Esophagus squamous epithelium (tissue), 5 donors: ENCODE data around the gene GALNT15. TPM values are rescaled to one million over a fixed set of nuclear protein-coding genes. Genes with fewer than 3 reads are reported as not detected.

Source experiments
- DNase-seq: peaks from one replicate; lab custom pipeline; 2025; lab: John Stamatoyannopoulos, UW
- H3K27ac ChIP-seq, 4 donors: fragments of 200-600 bp; sonication (generic); one replicate each; pipeline ENCODE4 v1.5.1; 2016 to 2019; ENCODE audit warnings: mild to moderate bottlenecking in 1 of 4
- H3K27me3 ChIP-seq, 4 donors: fragments of 200-600 bp; sonication (generic); 1 replicate in 3 of 4; 2 replicates in 1 of 4; pipeline versions ENCODE4 v1.5.1 to v1.6.0; 2017 to 2021; ENCODE audit warnings: antibody characterized with exemption in 1 of 4
- H3K36me3 ChIP-seq, 3 donors: fragments of 200-600 bp; sonication (generic); one replicate each; pipeline ENCODE4 v1.5.1; 2016 to 2019
- H3K4me1 ChIP-seq, 3 donors: fragments of 200-600 bp; sonication (generic); one replicate each; pipeline ENCODE4 v1.5.1; 2017 to 2019
- H3K4me3 ChIP-seq, 4 donors: fragments of 200-600 bp; sonication (generic); 1 replicate in 3 of 4; 2 replicates in 1 of 4; pipeline ENCODE4 v1.5.1; 2016 to 2019; ENCODE audit warnings: mild to moderate bottlenecking in 2 of 4, moderate library complexity in 1 of 4
- H3K9me3 ChIP-seq, 3 donors: fragments of 200-600 bp; sonication (generic); one replicate each; pipeline ENCODE4 v1.5.1; 2016 to 2019
- POLR2A ChIP-seq, 4 donors: fragments of 450-650 bp; IDR thresholded peaks; one replicate each; pipeline ENCODE4 v1.6.1; 2017; ENCODE audit warnings: antibody characterized with exemption in 4 of 4, mild to moderate bottlenecking in 4 of 4, moderate library complexity in 3 of 4
- WGBS, 2 donors: methylation state at CpG; one replicate each; pipeline ENCODE4 v1.1.5; 2018; 5-methylcytosine and 5-hydroxymethylcytosine counted together
- intact Hi-C: fragments of 100-400 bp; cut with DNase I; formaldehyde crosslinking; loops from one replicate; pipeline ENCODE4 v1.15.0; 2022
- total RNA-seq, 4 donors: library from RNA; depleted of rRNA; stranded (reverse); fragments of >200 nt; gene quantifications; one replicate each; pipeline ENCODE4 v1.1.0, GENCODE V29; 2016
- TF ChIP-seq, protein P1 (sequence below), 6 experiments: fragments of 450-650 bp in 4 of 6; fragments of 200-600 bp in 2 of 6; sonication (generic) in 2 of 6; IDR thresholded peaks; one replicate each; pipeline ENCODE4 v1.5.1; 2016 to 2019; ENCODE audit warnings: antibody characterized with exemption in 6 of 6, mild to moderate bottlenecking in 4 of 6, moderate library complexity in 4 of 6
- donor health status: DM: yes; HTN: yes; CAD: no.

GALNT15 gene
- total RNA-seq, 4 donors from 2014 or later: 4.6 to 117 (median 35.6) TPM

DNA sequence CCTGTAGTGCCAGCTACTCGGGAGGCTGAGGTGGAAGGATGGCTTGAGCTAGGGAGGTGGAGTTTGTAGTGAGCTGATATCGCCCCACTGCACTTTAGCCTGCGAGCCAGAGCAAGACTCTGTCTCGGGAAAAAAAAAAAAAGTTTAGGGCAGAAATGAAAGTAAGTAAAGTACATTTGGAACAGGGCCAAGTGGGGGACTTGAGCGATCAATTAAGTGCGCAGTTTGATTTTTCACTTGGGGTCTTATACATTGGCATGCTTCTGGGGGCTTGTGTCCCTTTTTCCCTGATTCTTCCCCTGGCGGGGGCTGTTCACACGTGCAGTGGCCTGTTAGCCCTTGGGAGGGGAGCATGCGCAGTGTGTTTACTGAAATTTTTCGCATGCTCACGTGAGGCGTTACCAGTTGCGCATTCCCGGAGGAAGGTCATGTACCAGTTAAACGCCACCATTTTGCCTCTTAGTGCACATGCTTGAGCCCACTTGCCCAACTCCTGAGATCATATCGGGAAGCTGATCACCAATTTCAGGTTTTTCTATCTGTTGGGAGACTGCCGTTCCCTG is 42.0 kb downstream of the GALNT15 start:
- Histone ChIP-seq H3K27ac (no peak overlapping the region), H3K27me3 (peaks cover 0 to 39% (median 0%) of the 10 kb centered on the region in 4 donors), H3K4me3 (no peak overlapping the region), H3K36me3 (peaks cover 0 to 19% (median 0%) of the 10 kb centered on the region in 3 donors), H3K4me1 (no peaks in the 10 kb centered on the region), H3K9me3 (no peaks in the 10 kb centered on the region)
- TF ChIP-seq, protein P1, sequence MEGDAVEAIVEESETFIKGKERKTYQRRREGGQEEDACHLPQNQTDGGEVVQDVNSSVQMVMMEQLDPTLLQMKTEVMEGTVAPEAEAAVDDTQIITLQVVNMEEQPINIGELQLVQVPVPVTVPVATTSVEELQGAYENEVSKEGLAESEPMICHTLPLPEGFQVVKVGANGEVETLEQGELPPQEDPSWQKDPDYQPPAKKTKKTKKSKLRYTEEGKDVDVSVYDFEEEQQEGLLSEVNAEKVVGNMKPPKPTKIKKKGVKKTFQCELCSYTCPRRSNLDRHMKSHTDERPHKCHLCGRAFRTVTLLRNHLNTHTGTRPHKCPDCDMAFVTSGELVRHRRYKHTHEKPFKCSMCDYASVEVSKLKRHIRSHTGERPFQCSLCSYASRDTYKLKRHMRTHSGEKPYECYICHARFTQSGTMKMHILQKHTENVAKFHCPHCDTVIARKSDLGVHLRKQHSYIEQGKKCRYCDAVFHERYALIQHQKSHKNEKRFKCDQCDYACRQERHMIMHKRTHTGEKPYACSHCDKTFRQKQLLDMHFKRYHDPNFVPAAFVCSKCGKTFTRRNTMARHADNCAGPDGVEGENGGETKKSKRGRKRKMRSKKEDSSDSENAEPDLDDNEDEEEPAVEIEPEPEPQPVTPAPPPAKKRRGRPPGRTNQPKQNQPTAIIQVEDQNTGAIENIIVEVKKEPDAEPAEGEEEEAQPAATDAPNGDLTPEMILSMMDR (IDR thresholded peaks at IDR 0.05): no peak
- TF ChIP-seq POLR2A (IDR thresholded peaks at IDR 0.05): no peak
- 87 to 90% methylated on average over 17 of the region's 17 CpGs for WGBS, 2 donors
- intact Hi-C loops: no loop called here
- DNase-seq: no peak

DNA sequence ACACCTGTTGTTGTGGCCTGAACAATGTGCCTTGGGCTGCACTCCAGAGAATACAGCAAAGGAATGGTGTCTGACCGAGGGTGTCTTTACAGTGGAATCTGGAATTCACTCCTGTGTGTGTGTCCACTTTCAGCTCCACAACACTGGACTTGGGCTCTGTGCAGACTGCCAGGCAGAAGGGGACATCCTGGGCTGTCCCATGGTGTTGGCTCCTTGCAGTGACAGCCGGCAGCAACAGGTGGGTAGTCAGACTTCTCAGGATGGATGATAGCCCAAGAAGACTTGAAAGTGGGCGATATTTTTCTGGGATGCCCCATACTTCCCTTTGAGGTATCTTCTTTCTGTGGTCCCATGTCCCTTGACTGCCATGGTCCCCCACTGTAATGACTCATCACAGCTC is 45.3 kb downstream of the GALNT15 start:
- no peak overlapping the region for H3K27ac ChIP-seq
- intact Hi-C loops: no loop called here
- no peak for DNase-seq
- H3K9me3 ChIP-seq: no peaks in the 10 kb centered on the region
- WGBS, 2 donors: 100% methylated on average over 2 of the region's 3 CpGs; no CpG with 5 or more reads in 1 of the 2 donors
- peaks cover 0 to 25% (median 6%) of the 10 kb centered on the region in 3 donors for H3K36me3 ChIP-seq
- no peaks in the 10 kb centered on the region for H3K4me1 ChIP-seq
- H3K4me3 ChIP-seq: no peak overlapping the region
- TF ChIP-seq, protein P1 (IDR thresholded peaks at IDR 0.05): no peak
- no peak for TF ChIP-seq POLR2A (IDR thresholded peaks at IDR 0.05)
- H3K27me3 ChIP-seq: peaks cover 0 to 11% (median 0%) of the 10 kb centered on the region in 4 donors

DNA sequence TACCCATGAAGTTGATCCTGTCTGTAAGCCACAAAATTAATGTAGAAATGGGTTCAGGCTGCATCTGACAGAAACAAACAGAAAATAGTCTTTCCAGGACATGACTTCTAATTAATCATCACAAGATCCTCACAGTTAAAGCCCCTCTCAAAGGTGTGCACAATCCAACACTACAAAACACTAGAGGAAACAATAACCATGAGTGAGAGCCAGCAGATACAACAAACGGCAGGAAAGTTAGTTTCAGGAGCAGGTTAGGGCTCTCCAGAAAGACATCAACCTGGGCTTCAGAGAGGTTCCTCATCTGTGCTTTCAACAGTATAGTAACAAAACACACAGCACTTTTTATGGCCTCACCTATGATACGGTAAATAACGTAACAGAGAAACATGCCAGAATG is 47.5 kb downstream of the GALNT15 start:
- H3K27ac ChIP-seq: no peak overlapping the region
- TF ChIP-seq, protein P1 (IDR thresholded peaks at IDR 0.05): no peak
- no peak for TF ChIP-seq POLR2A (IDR thresholded peaks at IDR 0.05)
- WGBS, 2 donors: 69 to 98% methylated on average over 3 of the region's 3 CpGs
- no peaks in the 10 kb centered on the region for H3K9me3 ChIP-seq
- intact Hi-C loops: no loop called here
- no peak overlapping the region for H3K4me3 ChIP-seq
- H3K4me1 ChIP-seq: no peaks in the 10 kb centered on the region
- no peak for DNase-seq
- peaks cover 0 to 25% (median 6%) of the 10 kb centered on the region in 3 donors for H3K36me3 ChIP-seq
- peaks cover 0 to 7% (median 0%) of the 10 kb centered on the region in 4 donors for H3K27me3 ChIP-seq

DNA sequence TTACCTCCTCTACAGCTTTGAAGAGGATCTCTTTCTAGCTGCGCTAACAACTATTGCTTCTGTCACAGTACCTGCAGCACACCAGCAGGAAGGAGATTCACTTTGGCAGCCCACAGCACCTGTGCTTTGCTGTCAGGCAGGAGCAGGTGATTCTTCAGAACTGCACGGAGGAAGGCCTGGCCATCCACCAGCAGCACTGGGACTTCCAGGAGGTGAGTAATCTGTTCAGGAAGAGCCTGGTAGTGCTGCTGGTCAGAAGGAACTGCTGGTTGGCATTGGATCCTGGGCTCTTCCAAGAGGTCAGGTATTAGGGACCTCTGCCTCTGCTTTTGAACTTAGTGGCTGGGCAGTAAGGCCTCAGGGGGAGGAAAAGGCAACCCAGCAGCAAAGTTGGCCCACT is 48.1 kb downstream of the GALNT15 start:
- Histone ChIP-seq H3K4me1 (no peaks in the 10 kb centered on the region), H3K4me3 (no peak overlapping the region), H3K36me3 (peaks cover 0 to 25% (median 6%) of the 10 kb centered on the region in 3 donors), H3K27ac (no peak overlapping the region), H3K9me3 (no peaks in the 10 kb centered on the region), H3K27me3 (peaks cover 0 to 7% (median 0%) of the 10 kb centered on the region in 4 donors)
- 67 to 100% methylated on average over 1 of the region's 2 CpGs for WGBS, 2 donors
- no peak for TF ChIP-seq POLR2A (IDR thresholded peaks at IDR 0.05)
- TF ChIP-seq, protein P1 (IDR thresholded peaks at IDR 0.05): no peak
- no peak for DNase-seq
- intact Hi-C loops: no loop called here

DNA sequence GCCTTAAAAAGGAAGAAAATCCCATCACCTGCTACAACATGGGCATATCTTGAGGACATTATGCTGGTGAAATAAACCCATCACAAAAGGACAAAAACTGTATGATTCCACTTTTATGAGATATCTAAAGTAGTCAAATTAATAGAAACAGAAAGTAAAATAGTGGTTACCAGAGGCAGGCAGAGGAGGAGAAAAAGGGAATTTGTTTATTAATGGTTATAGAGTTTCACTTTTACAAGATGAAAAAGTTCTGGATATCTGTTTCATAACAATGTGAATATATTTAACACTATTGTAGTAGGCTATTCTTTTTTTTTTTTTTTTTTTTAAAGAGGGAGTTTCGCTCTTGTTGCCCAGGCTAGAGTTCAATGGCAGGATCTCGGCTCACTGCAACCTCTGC is 49.8 kb downstream of the GALNT15 start:
- TF ChIP-seq POLR2A (IDR thresholded peaks at IDR 0.05): no peak
- Histone ChIP-seq H3K4me1 (no peaks in the 10 kb centered on the region), H3K27me3 (peaks cover 0 to 15% (median 0%) of the 10 kb centered on the region in 4 donors), H3K36me3 (peaks cover 0 to 22% (median 6%) of the 10 kb centered on the region in 3 donors), H3K27ac (no peak overlapping the region), H3K4me3 (no peak overlapping the region), H3K9me3 (no peaks in the 10 kb centered on the region)
- DNase-seq: no peak
- 72 to 90% methylated on average over 2 of the region's 2 CpGs for WGBS, 2 donors
- intact Hi-C loops: no loop called here
